GM19240 (cell line): ENCODE measurements around the gene HOXD8.

Experiments used
- DNase-seq: peaks from one replicate; pipeline ENCODE4 v3.0.0; 2011; ENCODE audit warnings: low spot score; ENCODE audit not compliant: insufficient read length

The HOXD8 gene

GRCh38 chr2:176128982-176129796 lies at the start of gene HOXD8:
Gene HOXD8, plus strand, starts transcription at chr2:176129705. Its CDS starts 662 bp downstream, at chr2:176130367.
- no peak for DNase-seq

- no peak for DNase-seq
These were observed 49.5 kb upstream of the HOXD8 start for GRCh38 chr2:176079831-176080539.

DNA sequence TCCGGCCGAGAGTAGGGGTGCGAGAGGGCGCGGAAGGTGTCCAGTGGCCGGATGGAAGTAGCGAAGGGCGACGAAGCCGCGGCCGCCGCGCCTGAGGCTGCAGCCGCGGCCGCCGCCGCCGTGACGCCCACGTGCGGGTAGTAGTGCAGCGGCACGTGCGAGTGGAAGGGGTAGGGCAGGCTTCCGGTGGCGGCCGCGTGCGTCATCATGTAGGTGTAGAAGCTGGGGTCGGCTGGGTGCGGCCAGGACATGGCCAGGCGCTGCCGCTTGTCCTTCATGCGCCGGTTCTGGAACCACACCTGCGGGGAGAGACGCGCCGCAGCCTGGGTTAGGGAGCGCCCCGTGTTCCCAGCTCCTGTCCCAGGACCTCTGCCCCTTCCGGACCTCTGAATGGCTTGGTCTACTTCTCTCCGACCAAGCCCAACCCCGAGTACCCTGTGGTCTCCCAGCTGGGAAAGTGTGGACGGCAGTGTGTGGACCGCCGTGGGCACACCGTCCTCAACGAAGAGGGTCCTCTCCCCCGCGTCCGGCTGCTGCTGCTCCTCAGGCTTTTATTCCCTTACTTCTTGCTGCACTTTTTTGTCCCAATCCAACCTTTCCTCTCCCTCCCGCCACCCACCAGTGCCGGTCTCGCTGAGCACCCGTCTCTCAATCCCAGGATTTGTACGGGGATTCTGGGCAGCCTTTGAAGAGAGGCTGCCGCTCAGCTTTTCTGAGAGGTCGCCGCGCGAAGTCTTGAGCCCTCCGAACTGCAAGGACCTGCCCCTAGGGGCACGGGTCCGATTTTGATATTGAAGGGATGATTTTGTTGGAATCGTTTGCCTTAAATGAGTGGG lies 48.7 kb upstream of the HOXD8 start:
- no peak for DNase-seq

DNA sequence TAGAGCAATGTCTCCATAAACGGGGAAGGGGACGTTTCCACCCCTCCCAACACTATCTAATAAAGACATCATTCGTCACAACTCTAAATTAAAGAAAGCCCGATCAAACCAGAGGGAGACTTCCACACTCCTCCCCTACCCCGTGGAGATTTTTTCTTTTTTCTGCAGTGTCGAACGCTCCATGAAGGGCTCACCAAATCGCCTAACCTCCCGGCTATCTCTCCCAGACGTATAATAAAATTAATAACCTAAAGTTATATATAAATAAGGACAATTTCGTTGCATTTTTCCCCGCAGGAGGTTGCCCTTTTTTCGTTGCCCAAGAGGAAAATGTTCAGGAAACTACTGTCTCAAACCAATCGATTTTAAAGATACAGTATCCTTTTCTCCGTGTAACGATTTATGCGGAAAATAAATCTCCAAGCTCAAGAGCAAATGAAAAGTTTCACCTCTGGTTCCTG lies 48.1 kb upstream of the HOXD8 start:
- DNase-seq: no peak

DNA sequence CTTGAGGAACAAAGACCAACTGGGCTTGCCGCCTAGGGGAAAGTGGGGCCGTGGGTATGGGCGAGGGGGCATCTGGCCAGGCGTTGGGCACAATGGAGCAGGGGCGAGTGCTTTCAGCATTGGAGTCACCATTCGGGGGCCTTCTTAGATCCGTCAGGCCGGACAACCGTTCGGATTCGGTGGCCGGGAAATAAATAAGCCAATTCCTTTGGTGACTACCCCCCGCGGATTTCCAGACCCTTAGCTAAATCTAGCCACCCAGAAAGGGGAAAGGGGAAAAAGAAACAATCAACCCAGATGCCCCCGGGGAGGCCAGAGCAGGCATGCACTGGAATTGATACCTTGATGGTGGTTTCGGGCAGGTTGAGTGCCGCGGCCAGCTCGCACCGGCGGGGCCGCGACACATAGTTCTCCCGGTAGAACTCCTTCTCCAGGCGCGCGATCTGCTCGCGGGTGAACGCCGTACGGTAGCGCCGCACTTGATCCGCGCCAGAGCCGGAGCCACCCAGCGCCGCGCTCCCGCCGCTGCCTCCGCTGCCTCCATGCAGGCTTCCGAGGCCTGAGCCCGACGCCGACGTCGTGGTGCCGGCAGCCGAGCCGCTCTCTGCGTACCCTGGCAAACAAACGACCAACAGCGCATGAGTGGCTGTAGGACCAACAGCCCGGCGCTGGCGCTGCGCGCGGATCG lies 47.5 kb upstream of the HOXD8 start:
- DNase-seq: no peak

DNA sequence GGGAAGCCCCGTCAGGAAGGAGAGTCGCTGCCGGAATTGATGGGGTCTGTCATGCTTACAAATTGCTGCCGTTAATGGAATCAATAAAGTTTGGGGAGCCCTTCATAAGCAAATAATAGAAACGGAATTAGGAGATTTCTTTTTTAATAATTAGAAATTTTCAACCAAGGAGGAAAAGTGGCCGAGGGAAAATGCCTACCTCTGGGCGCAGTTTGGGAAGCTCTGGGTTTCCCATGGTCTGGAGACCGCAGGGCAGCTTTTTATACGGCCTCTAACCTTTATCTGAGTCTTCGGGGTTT lies 47.0 kb upstream of the HOXD8 start:
- no peak for DNase-seq

- DNase-seq: no peak
These were observed 46.4 kb upstream of the HOXD8 start for GRCh38 chr2:176082824-176083751.

DNA sequence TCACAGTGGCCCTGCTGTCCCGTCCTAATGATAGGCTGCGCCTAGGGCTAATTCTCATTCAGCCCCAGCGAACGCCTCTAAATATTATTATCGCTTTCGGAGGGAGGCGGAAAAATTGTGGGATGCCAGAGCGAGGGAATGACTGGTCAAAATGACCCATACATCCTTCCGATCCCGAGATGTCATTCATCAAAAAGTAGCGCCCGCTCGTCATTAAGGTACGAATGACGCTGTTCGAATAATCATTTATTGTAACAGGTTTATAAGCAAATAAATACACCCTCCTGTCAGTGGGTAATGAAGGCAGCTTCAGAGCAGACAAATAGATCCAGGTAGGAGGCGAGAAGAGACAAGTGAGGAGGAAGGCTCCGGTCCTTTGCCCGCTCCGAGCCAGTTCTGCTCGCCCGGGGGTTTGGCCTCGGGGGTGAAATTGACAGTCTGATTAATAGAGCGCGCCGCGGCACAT lies 45.7 kb upstream of the HOXD8 start, which contains the start of gene EVX2:
Gene EVX2 (minus strand): TSS at position 167 of the 466 bp plus-strand sequence. CDS start 186 bp downstream, outside the sequence.
- no peak for DNase-seq

DNA sequence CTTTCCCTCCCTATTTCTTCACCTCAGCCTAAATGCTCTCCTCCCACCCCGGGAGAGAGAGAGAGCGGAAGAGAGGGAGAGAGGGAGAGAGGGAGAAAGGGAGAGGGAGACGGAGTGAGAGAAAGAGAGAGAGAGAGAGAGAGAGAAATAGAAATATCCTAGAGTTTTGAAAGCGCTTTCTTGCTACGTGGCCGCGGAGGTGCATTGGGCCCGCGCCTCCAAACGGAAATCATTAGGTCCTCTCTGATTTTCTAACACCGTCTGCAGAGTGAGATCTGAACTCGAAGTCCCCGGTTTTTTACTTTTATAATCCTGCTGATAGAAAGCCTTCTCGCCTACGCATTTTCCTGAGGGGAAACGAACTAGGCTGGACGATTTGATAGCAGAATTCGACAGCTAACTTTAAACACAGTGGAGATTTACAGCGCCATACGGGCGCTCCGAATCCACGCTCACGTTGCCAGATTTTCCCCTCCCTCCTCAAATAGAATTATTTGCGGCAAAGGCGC lies 44.8 kb upstream of the HOXD8 start:
- no peak for DNase-seq

DNA sequence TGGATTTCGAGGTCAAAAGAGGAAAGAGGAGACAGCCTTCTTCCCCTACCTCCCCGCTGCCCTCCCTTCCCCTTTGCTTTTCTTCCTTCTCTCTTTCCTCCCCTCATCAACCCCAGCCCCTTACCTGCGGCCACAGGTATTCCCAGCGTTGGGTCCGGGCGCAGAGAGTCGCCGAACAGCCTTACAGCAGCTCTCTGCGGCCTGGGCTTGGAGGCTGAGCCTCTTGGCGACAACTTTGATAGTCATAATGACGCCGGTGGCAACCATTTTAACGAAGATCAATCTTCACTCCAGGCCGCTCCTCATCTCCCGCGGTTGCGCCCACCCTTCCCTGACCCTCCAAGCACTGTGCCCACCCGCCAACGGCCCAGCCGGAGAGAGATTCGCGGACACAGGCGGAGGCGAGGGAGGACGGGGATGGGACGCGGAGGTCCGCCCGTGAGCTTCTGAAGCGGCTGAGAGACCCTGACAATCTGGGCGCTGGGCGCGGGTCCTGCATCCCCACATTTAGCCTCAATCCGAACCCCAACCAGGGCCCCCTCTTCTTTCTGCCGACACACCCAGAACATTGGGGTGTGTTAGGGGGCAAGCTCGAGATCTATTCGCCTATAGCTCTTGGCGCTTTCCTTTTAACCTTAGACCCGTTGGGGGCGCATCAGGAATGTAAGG lies 44.3 kb upstream of the HOXD8 start:
- DNase-seq: no peak

DNA sequence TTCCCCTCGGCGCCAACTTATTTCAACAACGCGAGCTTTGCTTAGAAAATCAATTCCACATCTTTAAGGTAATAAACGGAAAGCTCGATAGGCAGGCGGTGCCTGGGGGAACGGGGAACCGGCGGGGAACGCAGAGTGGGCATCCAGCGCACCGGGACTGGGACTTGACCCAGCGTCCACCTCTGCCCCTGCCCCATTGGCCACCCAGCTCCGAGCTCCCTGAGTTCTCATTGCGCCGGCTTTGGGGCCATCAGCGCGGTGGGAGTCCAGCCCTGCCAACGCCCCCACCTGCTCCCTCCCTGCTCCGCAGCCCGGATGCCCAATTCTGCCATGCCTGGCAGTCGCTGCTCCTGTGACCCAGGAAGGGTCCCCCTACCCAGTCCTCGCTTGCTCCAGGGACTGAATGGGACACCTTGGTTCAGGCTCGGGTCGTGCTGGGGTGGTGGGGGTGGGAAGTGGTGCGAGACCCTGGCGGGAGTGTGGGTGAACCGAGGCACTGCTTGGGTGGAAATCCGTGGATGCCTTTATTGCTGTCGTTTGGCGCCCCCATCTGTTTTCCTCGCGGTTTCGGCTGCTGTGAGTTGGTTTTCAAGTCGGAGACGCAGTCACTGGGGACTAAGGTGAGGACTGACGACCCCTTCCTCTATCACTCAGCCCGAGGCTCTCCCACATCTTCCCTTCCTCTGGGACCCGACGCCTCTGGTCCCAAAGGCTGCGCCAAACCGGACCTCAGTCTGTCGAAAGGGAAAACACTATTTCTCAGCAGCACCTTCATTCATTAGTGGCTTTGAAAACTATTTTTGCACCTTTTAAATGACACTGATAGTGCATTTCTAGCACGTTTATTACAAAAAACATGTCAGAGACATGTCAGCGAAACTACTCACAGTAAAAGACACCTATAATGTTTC lies 43.4 kb upstream of the HOXD8 start:
- no peak for DNase-seq

GRCh38 chr2:176087330-176088047 lies 42.0 kb upstream of the HOXD8 start:
- DNase-seq: no peak

- DNase-seq: no peak
These were observed 41.2 kb upstream of the HOXD8 start for GRCh38 chr2:176088048-176088936.

DNA sequence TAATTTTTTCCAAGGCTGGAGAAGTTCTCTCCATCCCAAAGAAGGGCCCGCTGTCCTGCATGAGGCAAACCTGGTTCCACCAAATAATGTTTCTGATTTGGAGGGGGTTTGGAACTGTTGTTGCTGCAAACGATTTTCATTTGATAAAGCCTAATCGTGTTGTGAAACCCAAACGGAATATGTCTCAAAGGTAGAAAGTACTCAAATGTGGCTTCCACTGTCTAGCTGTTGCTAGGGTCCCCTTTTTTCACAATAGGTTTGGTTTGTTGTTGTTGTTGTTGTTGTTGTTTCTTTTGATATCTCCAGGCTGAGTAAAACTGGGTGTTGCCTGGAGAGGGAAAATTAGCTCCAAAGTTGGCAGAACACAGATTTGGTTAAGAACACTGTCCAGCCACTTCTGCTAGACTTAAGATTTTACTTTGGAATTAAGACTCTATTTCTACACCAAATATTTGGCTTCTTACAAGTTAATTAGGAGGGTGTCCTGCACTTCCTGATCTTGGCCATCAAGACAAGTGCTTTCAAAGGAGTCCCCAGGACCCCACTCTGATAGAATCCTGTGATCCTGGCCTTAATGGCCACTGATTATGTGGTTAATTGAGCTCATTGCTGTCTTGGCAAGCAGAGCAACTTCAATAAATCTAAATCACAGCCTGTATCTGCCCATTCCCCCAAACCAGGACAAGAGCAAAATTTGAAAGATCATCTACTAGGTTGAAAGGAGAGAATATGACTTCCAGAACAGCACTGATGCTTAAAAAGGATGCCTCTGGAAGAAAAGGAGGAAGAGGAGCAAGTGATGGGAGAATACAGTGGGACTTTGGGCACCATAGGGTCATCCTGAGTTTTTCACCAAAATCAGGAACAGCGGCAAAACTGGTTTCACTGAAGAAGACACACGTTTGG lies 40.3 kb upstream of the HOXD8 start:
- DNase-seq: no peak

DNA sequence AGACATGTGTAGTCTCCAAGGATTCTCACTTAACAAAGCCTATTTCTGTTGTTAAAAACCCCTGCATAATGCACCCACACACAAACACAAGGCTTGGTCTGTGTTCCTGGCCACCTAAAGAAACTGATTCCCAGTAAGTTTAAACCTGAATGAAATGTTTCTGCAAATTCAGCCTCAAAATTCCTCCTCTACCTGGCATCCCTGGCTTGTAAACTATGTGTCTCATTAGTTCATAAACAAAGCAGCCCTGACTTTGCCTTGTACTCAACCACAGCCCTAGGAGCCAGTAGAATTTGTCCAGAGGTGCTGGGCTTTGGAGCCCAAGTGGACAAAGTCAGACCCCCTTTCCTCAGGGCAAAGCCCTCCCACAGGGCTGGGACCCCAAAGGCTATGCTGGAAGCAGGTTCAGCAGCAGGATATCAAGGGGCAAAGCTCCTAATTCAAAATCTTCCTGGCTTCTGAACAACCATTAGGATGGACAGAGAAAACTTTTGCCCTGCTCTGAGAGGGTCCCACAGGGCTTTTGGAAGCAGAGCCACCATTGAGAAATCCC lies 39.6 kb upstream of the HOXD8 start:
- DNase-seq: no peak
